Umbilical cord (tissue), 2 donors: ENCODE measurements around the gene BNIP3. TPM values are rescaled to one million over a fixed set of nuclear protein-coding genes. Genes with fewer than 3 reads are reported as not detected.
A peak's percentile ranks its signal among the peaks of the same experiment; 100 is the strongest.
"Not testable (repeated sequence)": the region's sequence is repeated elsewhere in the genome, so short reads cannot be mapped to it uniquely, and the experiment has no call there.

Experiments used
- DNase-seq: peaks from one replicate; pipeline ENCODE4 v3.0.0-alpha.2; 2015; ENCODE audit warnings: low spot score
- total RNA-seq: library from RNA; depleted of rRNA; stranded (reverse); fragments of >200 nt; gene quantifications from one replicate; pipeline ENCODE4 v1.2.3, GENCODE V29; 2014; ENCODE audit warnings: low replicate concordance; ENCODE audit not compliant: insufficient read depth

Gene BNIP3
- total RNA-seq, 1 donor from 2014 or later = 162 TPM

DNA sequence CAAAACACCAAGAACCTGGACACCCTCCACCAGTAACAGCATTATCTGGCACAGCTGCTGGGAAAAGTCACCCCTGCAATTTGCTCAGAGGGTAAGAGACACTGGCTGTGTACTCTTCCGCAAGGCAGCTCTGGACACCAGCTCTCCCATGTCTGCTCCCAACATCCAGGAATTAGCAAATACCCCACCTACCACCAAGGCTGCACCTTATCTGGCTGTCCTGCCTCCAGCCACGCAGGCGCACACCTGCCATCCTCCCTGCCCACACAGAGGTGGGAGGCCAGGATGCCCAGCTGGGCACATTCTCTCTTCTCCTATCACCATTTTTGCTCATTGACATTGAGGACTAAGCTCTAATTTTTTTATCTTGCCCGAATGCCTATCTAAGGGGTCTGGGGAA lies 20.3 kb upstream of the BNIP3 start:
- DNase-seq = no peak

- no peak for DNase-seq
Measured at GRCh38 chr10:132001238-132001972, 19.7 kb upstream of the BNIP3 start.

DNA sequence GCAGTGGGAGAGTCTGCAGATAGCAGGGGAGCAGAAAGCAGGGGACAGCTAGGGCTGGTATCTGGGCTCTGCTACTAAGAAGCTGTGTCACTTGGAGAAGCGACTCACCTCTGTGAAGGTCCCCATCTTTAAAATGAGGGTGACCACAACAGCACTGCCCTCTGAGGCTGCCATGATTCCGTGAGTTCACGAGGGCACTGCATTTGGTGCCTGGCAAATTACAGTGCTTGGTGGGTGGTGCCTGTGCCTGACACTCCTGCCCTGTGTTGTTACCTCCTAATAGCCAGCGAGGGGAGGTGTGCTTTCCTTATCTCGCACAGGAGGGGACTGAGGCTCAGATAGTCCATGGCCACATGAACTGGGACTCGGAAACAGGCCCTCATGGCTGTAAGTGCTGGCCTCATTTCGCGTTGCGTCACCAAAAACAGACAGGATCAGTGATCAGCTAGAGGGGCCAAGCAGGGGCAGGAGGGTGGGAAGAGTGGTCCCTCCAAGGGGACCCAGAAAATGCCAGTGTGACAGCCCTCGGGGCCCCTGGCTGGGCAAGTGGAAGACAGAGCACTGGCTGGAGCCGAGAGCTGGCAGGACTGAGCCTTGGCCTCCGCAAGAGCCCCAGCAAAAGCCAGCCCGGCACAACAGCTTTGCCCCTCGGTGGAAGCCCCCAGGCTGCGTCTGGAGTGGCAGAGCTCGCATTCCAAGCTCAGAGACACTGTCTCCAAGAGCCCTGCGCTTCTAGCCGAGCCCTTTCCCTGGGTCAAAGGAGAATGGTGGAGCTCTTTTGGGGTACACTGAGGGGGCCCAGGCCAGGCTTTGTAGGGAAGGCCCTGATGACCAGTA lies 17.3 kb upstream of the BNIP3 start:
- DNase-seq = no peak

- DNase-seq = no peak
Measured at GRCh38 chr10:131998050-131998844, 16.5 kb upstream of the BNIP3 start.

- peak; percentile 89 for DNase-seq
Measured at GRCh38 chr10:131997366-131998049, 15.8 kb upstream of the BNIP3 start.

DNA sequence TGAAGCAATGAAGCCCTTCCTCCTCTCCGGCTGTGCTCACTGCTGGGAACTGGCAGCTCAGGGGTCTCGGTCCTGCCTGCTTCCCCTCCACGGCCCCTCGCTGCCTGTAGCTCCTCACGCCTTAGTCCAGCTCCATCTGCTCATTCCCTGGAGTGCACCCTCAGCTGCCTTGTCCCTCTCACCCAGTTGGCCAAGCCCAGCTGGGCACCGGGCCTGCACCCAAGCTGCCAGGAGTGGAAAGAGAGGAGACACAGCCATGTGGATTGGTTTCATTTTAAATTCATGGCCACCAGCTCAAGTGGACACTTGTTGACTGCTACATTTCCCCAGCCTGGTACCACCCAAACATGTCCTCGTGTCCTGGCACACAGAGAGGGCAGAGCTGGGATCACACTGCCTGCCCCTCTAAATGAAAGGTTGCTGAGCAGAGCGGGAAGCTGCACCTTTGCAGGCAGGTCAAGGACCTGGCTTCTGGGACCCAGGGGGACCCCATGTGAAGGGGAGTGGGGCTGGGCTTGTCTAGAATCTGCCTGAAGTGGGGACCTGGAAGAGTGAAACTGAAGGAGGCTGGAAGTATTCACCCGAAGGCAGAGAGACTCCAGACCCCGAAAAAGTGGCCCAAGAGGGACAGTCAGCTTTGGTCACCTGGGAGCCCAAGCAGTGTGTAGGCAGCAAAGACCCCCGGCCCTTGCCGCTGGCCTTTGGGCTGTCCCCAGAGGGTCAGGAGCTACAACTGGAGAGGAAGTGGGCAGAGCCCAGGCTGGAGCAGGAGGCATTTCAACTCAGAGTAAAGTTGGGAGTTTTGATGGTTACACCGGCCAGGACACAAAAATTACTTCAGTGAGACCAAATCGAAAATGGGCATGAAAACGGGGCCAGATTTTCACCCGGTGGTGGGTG lies 15.0 kb upstream of the BNIP3 start:
- no peak for DNase-seq

DNA sequence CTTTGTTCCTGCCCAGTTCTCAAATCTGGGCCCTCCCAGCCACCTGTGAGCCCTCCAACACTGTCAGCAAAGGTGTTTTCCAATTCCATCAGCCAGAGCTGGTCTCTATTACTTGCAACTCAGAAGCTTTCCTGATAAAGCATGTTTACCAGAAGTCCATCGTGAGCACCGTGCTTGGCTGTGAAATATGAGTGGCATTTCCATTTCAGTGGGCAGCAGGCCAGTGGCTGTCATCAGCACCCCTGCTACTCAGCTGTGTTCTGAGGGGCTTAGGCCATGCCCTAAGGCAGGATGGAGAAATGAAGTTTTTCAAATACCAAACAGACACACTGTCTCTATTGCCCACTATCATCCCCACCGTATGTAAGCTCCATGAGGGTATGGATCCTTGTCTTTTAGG lies 12.7 kb upstream of the BNIP3 start:
- no peak for DNase-seq

GRCh38 chr10:131993275-131993674 lies 11.6 kb upstream of the BNIP3 start:
- DNase-seq = no peak

GRCh38 chr10:131991726-131992125 lies 10.0 kb upstream of the BNIP3 start:
- no peak for DNase-seq

DNA sequence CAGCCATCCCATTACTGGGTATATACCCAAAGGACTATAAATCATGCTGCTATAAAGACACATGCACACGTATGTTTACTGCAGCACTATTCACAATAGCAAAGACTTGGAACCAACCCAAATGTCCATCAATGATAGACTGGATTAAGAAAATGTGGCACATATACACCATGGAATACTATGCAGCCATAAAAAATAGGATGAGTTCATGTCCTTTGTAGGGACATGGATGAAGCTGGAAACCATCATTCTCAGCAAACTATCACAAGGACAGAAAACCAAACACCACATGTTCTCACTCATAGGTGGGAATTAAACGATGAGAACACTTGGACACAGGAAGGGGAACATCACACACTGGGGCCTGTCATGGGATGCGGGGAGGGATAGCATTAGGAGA lies 6.1 kb upstream of the BNIP3 start:
- DNase-seq = not testable (repeated sequence)

- not testable (repeated sequence) for DNase-seq
Measured at GRCh38 chr10:131987301-131987700, 5.6 kb upstream of the BNIP3 start.

DNA sequence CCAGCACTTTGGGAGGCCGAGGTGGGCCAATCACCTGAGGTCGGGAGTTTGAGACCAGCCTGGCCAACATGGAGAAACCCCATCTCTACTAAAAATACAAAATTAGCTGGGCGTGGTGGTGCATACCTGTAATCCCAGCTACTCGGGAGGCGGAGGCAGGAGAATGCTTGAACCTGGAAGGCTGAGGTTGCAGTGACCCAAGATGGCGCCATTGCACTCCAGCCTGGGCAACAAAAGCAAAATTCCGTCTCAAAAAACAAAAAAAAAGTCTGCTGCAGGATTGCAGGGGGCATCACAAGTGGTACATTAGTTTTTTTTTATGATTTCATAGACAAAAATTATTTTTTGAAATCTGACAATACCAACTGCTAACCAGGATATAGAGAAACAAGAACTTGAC lies 5.1 kb upstream of the BNIP3 start:
- not testable (repeated sequence) for DNase-seq

DNA sequence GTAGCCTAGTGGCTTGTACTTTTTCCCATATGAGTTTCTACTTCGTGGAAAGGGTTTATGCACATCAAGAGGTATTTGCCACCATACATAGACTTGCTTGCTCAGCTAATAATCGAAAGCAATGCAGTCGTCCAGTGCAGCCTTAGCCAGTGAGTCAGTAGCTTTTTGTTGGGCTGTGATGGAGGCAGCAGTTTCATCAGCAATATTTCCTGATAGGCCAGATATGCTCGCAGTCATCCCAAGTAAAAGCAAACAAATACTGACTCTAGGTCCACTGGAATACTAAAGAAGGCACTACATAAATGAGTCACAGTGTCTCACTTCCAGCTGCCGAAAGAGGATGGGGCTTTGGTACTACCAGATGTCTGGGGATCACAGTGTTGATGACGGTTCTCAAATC lies 2.1 kb upstream of the BNIP3 start:
- DNase-seq = no peak

DNA sequence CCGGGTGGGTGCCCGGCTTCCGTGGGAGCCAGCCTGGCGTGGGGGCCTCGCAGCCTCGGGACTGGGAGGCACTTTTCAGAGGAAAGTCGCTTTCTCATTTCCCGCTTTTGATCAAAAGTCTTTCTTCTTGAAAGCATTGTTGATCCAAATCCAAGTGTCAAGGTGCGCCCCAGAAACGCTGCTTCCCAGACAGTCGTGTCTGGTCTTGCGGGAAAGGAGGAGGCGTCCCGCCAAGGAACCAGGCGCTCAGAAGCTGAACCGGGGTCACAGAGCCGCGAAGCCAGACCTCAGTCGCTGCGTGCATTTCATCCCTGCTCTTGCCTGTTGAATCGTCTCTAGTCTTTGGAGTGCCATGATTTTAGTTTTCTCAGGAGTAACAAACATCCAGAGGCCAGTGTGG lies 1.1 kb upstream of the BNIP3 start:
- no peak for DNase-seq

GRCh38 chr10:131982185-131982756 lies 548 bp upstream of the BNIP3 start:
- no peak for DNase-seq

DNA sequence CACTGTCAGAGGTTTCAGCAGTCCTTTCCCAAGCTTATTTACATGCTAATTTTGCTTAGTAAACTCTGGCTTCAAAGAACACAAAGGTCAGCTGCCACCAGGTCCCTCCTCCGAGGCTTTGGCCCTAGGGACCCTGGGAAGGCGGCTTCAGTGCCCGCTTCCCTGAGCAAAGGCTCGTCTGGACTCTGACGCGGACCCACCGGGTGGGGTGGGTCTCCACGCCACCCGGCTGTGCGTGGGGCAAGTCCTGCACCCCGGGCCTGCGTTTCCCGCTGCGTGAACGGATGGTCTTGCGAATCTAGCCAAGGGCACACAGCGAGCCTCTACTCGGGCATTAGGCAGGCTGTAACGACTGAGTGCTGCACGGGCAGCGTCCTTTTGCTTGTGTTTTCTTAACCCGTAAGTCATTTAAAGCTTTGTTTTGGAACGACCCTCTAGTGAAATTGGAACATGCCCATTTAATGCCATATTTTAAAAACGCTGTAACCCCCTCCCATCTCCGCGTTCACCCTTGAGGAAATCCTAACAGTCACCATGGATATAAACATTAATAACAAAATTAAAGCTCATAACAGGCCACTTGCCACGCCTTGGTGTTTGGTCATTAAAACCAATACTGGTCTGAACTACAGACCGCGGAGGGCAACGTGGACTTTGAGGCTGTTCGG lies 828 bp downstream of the BNIP3 start:
- DNase-seq = peak; percentile 31

DNA sequence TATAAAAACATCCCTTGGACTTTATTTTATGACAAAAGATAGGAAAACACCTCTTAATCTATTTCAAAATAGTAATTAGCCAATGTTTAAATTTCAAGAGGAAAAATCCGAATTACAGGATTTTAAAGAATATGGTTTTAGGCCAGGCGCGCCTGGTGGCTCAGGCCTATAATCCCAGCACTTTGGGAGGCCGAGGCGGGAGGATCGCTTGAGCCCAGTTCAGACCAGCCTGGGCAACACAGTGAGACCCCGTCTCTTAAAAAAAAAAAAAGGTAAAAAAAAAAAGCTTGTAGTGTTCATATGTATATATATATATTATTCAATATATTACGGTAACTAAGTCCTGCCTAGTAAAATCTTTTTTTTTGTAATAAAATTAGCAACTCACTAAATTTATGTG lies 1.4 kb downstream of the BNIP3 start:
- no peak for DNase-seq

DNA sequence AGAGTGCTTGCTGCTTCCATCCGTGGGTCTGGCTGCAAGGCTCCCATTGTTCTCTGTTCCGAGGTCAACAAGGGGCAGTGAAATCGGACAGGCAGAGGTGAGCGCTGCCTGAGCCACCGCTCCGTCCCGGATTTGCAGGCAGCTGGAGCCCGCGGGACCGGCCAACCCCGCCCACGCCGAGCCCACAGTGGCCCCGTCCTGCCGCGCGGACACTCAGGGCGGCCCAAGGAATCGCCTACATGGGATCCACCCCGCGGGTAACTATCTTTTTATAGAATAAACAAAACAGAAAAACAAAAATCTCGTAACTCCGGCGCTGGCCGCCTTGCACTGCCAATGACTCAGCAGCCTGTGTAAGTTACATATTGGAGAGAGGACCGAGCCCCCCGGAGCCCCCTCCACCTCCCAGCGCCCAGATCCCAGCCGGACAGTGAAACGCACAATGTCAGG lies 1.9 kb downstream of the BNIP3 start:
- DNase-seq = no peak

GRCh38 chr10:131979336-131979735 lies 2.4 kb downstream of the BNIP3 start:
- no peak for DNase-seq

DNA sequence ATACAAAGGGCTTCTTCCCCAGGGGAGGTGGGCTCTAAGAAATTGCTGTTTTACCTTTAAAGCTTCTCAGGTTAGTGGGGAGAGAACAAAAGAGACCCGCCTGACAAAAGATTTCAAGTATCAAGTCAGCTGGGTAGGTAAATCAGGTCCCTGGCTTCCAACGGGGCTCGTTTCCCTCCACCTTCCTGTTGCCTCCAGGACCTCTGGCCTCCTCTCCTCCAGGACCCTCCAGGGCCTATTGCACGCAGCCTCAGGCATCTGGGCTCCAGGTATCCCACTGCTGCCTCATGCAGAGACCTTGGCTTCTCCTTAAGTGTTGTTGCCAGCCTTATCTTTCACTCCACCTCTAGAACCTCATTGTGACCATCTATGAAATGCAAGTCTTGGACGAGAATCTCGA lies 2.9 kb downstream of the BNIP3 start:
- no peak for DNase-seq
